Measurements from ENCODE around the gene RRP1B.

- no peak for TF ChIP-seq CTCF (conservative IDR thresholded peaks at IDR 0.05 in 1 of 2, IDR thresholded peaks at IDR 0.05 in 1 of 2; ENCODE audit: low read depth in 1 of 2, low read length in 2 of 2)
- TF ChIP-seq EZH2 (IDR thresholded peaks at IDR 0.05; ENCODE audit: low read length, missing control alignments) = no peak
Measured at GRCh38 chr21:43707462-43707861, 48.1 kb downstream of the RRP1B start.
